Right atrium auricular region (tissue), 2 donors: ENCODE measurements around the gene CATSPER3. TPM values are rescaled to one million over a fixed set of nuclear protein-coding genes. Genes with fewer than 3 reads are reported as not detected.
A peak's percentile ranks its signal among the peaks of the same experiment; 100 is the strongest.

ENCODE experiments used
- DNase-seq: peaks from one replicate; pipeline ENCODE4 v3.0.0-alpha.2; 2019; ENCODE audit warnings: low spot score
- H3K27ac ChIP-seq, 2 donors: fragments of 200-600 bp; sonication (generic); 1 replicate in 1 of 2; 2 replicates in 1 of 2; pipeline ENCODE4 v1.5.1; 2016 to 2019
- H3K27me3 ChIP-seq, 2 donors: fragments of 200-600 bp; sonication (generic); one replicate each; pipeline versions ENCODE4 v1.5.1 to v1.6.0; 2017 to 2019
- H3K36me3 ChIP-seq: fragments of 200-600 bp; sonication (generic); one replicate; pipeline ENCODE4 v1.5.1; 2016
- H3K4me1 ChIP-seq, 2 donors: fragments of 200-600 bp; sonication (generic); one replicate each; pipeline versions ENCODE4 v1.5.1 to v1.6.0; 2017 to 2019
- H3K4me3 ChIP-seq, 2 donors: fragments of 200-600 bp; sonication (generic); 1 replicate in 1 of 2; 2 replicates in 1 of 2; pipeline ENCODE4 v1.5.1; 2017 to 2019; ENCODE audit warnings: mild to moderate bottlenecking in 1 of 2, moderate library complexity in 1 of 2
- H3K9me3 ChIP-seq, 2 donors: fragments of 200-600 bp; sonication (generic); one replicate each; pipeline ENCODE4 v1.5.1; 2019
- CTCF ChIP-seq, 2 donors: fragments of 200-600 bp; sonication (generic); IDR thresholded peaks; one replicate each; pipeline ENCODE4 v1.5.1; 2019; ENCODE audit warnings: antibody characterized with exemption in 2 of 2
- total RNA-seq, 2 donors: library from RNA; depleted of rRNA; stranded (reverse); fragments of >200 nt; gene quantifications; one replicate each; pipeline ENCODE4 v1.1.0, GENCODE V29; 2016

CATSPER3 gene
- total RNA-seq, 2 donors from 2014 or later = 0.39 to 0.44 TPM

GRCh38 chr5:135027266-135027696, 59.6 kb downstream of the CATSPER3 start:
- TF ChIP-seq CTCF (IDR thresholded peaks at IDR 0.05) = no peak
- Histone ChIP-seq H3K27me3 (peaks cover 47 to 50% of the 10 kb centered on the region in 2 donors), H3K27ac (no peak overlapping the region), H3K36me3 (no peaks in the 10 kb centered on the region), H3K4me3 (no peak overlapping the region), H3K9me3 (no peaks in the 10 kb centered on the region), H3K4me1 (peaks cover 0 to 31% of the 10 kb centered on the region in 2 donors)
- DNase-seq = no peak

- DNase-seq = no peak
- H3K27me3 ChIP-seq = peaks cover 49 to 57% of the 10 kb centered on the region in 2 donors
- no peak for TF ChIP-seq CTCF (IDR thresholded peaks at IDR 0.05)
- H3K9me3 ChIP-seq = no peaks in the 10 kb centered on the region
- H3K4me3 ChIP-seq = no peak overlapping the region
- no peaks in the 10 kb centered on the region for H3K36me3 ChIP-seq
- no peak overlapping the region for H3K27ac ChIP-seq
- H3K4me1 ChIP-seq = peaks cover 0 to 38% of the 10 kb centered on the region in 2 donors
Measured at GRCh38 chr5:135027697-135028615, 60.2 kb downstream of the CATSPER3 start.

- Histone ChIP-seq H3K36me3 (no peaks in the 10 kb centered on the region), H3K4me1 (peaks cover 0 to 48% of the 10 kb centered on the region in 2 donors), H3K9me3 (no peaks in the 10 kb centered on the region), H3K27ac (no peak overlapping the region), H3K27me3 (peaks cover 49 to 63% of the 10 kb centered on the region in 2 donors), H3K4me3 (no peak overlapping the region)
- no peak for TF ChIP-seq CTCF (IDR thresholded peaks at IDR 0.05)
- DNase-seq = no peak
Measured at GRCh38 chr5:135028791-135029476, 61.2 kb downstream of the CATSPER3 start.

- Histone ChIP-seq H3K36me3 (no peaks in the 10 kb centered on the region), H3K4me3 (no peak overlapping the region), H3K27ac (no peak overlapping the region), H3K4me1 (peaks cover 0 to 54% of the 10 kb centered on the region in 2 donors), H3K9me3 (no peaks in the 10 kb centered on the region), H3K27me3 (peaks cover 51 to 63% of the 10 kb centered on the region in 2 donors)
- TF ChIP-seq CTCF (IDR thresholded peaks at IDR 0.05) = no peak
- no peak for DNase-seq
Measured at GRCh38 chr5:135029477-135030122, 61.9 kb downstream of the CATSPER3 start.

- no peaks in the 10 kb centered on the region for H3K36me3 ChIP-seq
- H3K4me1 ChIP-seq = peaks cover 0 to 55% of the 10 kb centered on the region in 2 donors
- H3K4me3 ChIP-seq = peak overlapping the region in 1 of 2 donors; percentile 26
- no peak for TF ChIP-seq CTCF (IDR thresholded peaks at IDR 0.05)
- H3K27ac ChIP-seq = no peak overlapping the region
- peaks cover 57 to 63% of the 10 kb centered on the region in 2 donors for H3K27me3 ChIP-seq
- DNase-seq = no peak
- H3K9me3 ChIP-seq = no peaks in the 10 kb centered on the region
Measured at GRCh38 chr5:135030123-135030955, 62.6 kb downstream of the CATSPER3 start.
